Posterior cingulate gyrus (tissue), 11 donors: Measurements from ENCODE around the gene IRX2.

Experiments used
- DNase-seq, 10 donors: peaks; one replicate each; pipeline versions ENCODE4 v3.0.0 to v3.0.0-alpha.2; 2020 to 2021; ENCODE audit warnings: mixed read lengths in 3 of 10
- intact Hi-C: fragments of 100-400 bp; cut with DNase I; formaldehyde crosslinking; loops from one replicate; pipeline ENCODE4 v1.15.1; 2023

The IRX2 gene

DNA sequence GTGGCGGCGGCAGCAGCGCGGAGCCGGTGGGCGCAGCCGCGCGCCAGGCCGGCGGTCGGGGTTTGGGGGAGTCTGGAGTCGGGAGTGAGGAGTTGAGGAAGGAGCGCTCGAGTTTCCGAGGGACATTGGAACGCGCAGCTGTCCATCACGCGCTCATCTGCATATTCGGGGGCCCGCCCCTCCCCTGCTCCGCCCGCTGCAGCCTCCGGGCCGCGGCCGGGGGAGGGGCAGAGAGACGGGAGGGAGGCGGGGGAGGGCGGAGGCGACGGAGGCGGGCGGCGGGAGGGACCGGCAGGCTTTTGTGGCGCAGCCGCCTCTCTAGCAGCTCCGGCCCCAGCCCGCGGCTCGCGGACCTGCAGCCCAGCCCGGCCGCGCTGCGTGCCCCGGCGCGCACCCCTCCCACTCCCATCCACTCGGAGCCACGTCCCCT, at the start of gene IRX2:
IRX2 (minus strand) TSS at position 86 of the 430 bp plus-strand sequence. CDS start 264 bp downstream, outside the sequence.
- DNase-seq: peak in 2 of 10 donors; percentile 53 to 63
- intact Hi-C loops: no loop called here

DNA sequence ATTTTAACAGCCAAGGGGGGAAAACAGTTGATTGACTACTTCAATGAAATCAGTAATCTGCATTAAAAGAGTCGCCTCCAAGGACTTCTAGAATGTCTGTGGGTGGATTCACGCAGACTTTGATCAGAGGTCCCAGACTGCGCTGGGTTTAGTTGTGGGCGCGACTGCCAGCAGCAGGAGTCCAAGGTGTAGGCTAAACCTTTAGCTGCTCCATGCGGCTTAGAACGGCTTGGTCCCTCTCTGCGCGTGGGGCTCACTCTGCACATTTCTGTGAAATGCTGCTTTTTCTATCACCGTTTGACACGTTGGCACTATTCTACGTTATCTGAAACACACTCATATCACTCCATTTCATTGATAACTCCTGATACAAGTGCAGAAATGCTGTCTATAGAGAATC, 48.6 kb upstream of the IRX2 start:
- no peak for DNase-seq
- intact Hi-C loops: no loop called here

DNA sequence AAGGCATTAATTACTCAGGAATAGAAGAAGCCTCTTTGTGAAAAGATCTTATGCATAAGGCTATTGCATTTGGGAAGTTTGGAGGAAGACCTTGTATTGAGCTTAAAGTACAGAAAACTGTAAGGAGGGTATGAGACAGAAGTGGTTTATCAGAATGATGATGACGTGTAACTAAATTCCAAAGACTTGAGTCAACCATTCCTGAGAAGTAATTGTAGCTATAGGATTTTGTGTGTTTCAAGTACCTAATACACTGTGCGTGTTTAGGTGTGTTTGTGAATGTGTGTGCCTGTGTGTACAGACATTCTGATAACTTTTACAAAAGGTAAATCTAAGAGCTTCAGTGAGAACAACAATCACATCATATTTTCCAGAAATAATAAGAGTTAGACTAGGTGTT, 46.5 kb upstream of the IRX2 start:
- intact Hi-C loops: no loop called here
- DNase-seq: no peak

DNA sequence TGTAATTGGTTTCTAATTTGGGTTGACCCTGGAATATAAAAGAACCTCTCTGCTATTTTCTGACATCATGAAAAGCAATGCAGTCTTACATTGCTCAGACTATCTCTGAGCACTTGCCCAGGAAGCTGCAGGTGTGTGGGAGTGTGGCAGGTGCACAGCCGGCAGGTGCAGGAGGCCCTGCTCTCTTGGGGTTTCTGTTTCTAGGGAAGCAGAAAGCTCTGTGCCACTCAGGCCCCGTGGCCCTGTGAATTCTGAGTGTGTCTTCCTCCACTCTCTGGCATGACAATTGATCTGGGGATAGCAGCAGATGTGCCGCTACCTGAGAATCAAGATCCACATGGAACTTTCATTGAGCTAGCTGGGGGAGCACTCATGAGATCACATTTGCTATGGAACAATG, 45.7 kb upstream of the IRX2 start:
- no peak for DNase-seq
- intact Hi-C loops: no loop called here

DNA sequence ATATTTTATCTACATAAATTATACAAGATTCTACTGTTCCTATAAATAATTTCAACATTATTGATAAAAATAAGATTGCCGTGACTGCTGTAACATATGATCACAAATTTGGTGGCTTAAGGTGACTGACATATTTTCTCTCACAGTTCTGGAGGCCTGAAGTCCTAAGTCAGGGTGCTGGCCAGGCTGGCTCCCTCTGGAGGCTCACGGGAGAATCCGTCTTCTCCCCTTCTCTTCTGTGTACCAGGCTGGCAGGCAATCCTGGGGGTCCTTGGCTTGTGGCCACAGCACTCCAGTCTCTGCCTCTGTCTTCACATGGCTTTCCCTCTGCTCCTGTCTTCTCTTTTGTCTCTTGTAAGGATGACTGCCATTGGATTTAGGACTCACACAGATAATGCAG, 31.7 kb upstream of the IRX2 start:
- no peak for DNase-seq
- intact Hi-C loops: no loop called here

DNA sequence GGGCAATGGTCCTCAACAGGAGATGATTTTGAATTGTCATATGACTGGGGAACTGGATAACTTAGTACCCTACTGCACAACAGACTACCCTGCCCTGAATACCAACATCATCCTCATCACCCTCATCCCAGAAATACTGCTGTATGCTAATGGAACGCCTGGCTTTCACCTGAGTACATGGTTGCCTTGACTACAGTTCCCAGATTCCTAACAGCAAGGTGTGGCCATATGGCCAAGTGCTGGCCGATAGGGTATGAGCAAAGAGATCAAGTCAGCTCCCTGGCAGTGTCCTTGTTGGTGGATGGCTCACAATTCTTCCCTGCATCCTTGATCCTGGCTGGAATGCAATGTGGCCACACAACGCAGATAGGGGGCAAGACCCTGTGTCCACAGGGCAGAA, 31.2 kb upstream of the IRX2 start:
- intact Hi-C loops: no loop called here
- no peak for DNase-seq

DNA sequence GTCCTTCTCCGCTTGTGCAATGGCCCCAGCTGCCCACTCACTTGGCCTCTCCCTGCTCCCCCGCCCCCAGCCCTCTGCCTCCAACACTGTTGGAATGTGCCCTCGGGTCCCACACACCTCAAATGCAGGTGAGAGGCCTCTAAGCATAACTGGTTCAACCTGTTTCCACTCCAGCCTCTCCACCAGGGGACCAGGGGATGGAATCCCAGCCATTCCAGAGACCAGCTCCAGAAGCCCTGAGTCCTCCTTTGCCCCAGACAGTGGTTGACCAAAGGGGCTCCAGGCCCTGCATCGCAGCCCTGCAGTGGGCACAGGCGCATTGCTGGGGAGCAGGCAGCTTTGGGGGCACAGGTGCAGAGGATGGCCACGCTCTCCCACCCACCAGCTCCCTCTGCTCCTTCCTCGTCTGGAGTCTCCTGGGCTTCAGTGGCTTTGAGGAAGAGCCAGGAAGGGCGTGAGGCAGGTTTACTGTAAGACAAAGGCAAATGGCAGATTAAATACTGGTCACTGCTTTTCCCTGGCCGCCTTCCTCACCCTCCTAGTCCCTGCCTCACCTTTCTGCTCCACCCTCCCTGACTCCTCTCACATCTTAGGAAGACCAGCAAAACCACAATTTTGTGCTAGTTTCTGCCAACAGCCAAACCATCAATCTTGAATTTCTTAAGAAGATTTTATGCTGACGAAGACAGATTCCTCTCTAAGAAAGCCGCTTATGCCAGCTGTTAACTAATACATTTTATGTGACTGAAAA, 29.1 kb upstream of the IRX2 start:
- no peak for DNase-seq
- intact Hi-C loops: no loop called here

DNA sequence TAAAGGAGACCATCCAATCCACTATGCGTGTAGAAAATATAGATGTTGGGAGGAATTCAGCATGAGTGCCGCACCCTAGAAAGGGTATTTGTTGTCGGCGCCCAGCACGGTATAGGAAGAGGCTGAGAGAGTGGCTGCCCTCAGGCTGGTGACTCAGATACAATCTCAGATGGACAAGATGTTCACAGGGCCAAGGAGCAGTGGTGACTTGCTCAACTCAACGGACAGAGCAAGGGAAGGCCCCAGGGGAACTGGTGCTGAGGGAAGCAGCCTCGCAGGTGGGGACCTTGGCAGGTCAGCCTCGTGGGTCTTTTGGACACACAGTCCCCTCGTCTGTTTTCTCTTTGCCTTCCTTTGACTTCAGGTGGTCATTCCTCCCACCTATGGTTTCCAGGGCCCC, 28.0 kb upstream of the IRX2 start:
- intact Hi-C loops: no loop called here
- no peak for DNase-seq

DNA sequence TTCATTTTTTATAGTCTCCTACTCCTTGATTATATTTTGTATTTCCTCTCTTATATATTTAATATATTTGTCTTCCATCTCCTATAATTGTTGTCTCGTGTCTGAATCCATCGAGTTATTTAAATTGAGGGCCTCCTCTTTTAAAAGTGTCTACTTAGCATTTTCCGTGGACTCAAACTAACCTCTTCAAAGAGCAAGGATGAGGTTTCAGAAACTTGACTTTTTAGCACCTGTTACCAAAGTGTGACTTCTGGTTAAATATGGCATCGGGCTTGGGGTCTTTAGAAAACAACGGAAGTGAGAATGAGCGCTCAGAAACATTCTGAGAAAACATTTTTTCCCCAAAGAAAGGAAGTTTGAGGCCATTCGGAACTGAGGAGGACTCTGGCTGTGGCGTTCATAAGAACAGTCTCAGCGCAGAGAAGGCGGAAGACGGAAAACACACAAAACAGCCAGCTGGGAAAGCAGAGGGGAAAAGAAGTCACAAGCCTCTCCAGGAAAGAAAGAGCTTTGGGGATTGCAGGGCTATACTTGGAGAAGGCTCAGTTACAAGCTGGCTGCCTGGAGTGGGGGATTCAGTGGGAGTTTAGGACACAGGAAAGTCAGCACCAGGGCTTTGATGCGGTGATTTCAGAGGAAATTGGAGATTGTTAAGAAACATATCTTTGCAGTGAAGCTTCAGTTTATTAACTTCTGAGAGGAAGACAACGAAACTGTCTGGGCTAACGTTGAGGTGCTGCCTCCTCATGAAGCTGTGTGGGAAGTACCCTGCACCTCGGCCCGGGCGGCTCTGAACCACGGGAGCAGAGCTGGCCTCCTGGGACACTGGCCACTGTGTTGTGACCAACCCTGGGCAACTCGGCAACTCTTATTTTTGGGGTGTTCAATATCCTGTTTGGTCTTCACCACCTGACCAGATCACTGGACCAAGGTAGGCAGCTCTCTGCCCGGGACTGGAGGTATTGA, 25.1 kb upstream of the IRX2 start:
- intact Hi-C loops: no loop called here
- no peak for DNase-seq

DNA sequence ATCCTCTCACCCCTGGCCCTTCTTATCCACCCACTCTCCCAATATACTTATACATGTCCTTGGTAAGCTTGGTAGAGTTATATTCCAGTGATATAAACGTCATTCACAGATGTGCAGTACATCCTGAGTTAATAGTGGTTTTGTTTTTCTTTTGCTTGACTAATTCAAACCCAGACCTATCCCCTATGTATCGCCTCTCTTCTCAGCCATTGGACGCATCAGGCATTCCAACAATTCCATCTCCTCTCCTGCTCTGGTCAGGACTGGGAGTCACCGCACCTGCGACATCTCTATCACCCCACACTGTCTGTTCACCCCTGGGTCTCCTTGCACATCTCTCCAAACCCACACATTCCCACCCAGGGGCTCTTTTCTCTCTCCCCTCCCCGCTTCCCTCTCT, 21.9 kb upstream of the IRX2 start:
- intact Hi-C loops: no loop called here

DNA sequence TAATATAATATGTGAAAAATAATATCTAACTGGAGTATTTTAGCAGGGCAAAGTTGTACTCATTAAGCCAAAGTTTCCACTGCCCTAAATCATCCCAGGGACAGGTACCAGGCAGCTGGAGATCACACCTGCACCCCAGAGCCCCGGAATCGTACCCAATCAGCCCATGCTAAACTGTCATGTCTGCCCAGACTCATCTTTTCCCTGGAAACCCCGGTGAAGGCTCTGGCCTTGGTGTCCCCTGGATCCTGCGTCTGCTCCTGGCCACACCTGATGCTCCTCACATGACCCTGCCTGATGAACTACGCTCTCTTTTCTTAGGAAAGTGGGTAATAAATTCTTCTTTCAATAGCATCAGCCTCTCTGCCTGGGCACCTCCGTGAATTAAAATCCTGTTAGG, 15.6 kb upstream of the IRX2 start:
- intact Hi-C loops: no loop called here
- DNase-seq: no peak

More for the DNA sequence above, 21.9 kb upstream of the IRX2 start:
- DNase-seq: no peak

DNA sequence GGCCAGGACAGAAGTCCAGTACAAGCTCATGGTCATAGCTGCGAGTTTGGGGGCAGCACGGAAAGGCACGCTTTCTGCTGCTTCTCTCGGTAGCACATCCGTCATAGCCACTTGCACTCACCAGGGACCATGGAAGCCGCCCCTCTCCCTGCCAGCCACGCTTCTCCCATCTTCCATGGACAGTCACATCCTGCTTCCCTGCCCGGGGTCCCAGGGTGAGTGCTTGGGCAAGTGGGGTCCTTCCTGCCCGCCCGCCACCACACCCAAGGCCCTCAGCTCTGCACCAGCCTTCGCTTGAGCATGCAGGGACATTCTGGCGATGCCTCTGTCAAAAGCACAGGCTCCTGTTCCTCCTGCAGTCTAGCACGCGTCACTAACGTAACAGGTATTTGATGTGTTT, 13.1 kb upstream of the IRX2 start:
- intact Hi-C loops: no loop called here
- peak in 1 of 10 donors; percentile 61 for DNase-seq

DNA sequence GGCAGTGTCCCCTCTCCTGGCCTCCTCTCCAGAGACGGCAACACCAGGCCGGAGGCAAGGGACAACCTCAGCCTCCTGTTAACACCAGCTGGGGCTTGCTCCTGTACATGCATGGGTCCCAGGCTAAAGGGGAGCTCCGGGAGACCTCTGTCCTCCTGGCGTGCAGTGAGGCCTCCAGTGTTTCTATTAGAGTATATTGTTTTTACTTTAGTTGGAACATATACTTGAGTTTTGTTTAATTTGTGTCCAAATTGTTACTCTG, 12.0 kb upstream of the IRX2 start:
- intact Hi-C loops: no loop called here
- peak in 1 of 10 donors; percentile 66 for DNase-seq

DNA sequence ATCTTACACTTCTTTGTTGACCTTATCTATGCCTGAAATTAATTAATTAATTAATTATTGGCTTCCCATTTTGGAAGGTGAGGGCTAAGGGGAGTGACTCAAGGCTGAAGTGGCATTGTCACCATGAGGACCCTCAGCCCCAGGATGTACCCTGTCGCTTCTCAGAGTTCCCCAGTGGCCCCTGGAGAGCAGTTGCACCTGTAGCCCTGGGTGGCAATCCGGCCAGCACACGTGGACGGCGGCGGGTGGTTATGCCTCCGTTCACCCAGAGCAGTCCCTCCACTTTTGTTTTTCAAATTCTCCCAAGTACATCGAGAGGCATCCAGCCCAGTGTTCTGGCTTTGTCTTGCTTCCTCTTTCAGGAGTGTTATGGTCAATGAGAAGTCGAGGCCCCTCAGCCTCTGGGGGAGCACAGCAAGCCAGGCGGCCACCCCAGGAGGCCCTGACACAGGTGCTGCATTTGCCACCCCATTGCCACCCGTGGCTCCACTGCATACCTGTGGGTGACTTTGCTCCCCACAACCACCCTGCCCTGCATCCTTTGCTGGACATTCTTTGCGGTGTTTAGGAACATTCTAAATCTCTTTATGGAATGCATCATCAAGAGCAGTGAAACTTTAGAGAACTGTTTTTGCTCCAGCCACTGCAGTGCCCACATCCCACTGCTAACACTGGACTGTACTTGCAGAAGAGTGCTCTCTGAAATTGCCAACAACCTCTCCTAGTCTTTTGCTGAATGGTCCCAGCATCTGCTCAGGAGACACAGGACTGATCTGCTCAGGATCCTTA, 11.5 kb upstream of the IRX2 start:
- peak in 1 of 10 donors; percentile 52 for DNase-seq
- intact Hi-C loops: no loop called here

DNA sequence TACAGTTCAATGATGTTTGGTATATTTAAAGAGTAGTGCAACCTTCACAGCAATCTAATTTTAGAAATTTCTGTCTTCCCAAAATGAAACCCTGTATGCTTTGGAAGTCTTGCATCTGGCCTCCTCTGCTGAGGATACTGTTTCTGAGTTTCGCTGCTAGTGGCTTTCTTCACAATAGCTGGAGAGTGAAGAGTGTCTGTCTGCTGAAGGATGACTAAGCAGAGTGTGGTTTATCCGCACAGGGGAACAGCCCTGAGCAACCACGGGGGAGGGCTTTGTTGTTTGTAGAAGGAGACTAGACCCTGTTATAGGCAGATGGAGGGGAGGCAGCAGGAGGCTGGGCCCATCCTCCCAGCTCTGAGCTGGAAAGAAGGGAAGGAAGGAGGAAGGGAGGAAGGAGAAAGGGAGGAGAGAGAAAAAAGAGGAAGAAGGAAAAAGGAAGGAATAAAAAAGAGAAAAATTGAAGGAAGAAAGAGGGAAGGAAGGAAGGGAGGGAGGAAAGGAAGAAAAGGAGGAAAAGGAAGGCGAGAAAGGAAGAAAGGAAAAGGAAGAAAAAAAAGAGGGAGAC, 10.5 kb upstream of the IRX2 start:
- intact Hi-C loops: no loop called here
- no peak for DNase-seq

DNA sequence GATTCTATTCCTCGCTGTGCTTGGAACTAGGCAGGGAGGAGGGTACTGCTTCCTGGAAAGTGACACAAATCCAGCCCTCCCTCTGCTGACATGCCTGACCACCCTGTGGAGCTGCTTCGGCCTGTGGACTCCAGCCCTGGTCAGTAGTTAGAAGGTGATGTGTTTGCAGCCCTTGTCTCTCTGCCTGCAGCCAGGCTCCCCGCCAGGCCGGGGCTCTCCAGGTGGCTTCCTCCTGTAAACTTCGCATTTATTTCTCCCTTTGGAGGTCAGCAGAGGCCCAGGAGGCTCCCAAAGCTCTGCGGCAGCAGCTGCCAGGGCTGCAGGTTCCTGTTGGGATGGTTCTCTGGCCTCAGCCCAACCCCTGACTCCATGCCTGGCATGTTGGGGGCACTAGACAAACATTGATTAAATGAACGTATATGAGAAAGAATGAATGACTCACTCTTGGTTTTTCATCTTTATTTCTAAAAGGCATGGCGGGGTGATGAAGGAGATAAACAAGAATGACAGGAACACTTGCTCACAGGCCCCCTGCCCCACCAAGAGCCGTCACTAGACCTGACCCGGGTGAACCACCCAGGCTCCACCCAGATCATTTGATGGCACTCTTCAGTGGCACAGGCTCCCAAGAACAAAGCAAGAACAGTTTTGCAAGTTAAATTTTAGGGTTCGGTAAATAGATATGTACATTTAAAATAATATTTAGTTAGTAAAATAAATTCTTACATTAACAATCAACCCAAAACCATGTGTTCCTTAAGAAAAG, 8.4 kb upstream of the IRX2 start:
- intact Hi-C loops: no loop called here

DNA sequence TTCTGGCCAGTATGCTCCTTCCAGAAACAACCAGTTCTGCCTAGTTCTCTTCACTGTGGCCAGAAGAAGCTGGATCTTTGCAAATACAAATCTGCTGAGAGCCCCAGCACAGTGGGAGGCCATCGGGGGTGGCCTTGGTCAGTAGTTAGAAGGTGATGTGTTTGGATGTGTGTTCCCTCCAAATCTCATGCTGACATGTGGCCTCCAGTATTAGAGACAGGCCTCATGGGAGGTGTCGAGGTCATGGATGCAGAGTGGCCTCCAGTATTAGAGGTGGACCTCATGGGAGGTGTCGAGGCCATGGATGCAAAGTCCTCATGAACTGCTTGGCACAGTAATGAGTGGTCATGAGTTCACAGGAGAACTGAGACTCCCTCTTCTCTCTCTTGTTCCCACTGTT, 7.6 kb upstream of the IRX2 start:
- intact Hi-C loops: no loop called here
- DNase-seq: no peak

More for the DNA sequence above, 8.4 kb upstream of the IRX2 start:
- DNase-seq: no peak

DNA sequence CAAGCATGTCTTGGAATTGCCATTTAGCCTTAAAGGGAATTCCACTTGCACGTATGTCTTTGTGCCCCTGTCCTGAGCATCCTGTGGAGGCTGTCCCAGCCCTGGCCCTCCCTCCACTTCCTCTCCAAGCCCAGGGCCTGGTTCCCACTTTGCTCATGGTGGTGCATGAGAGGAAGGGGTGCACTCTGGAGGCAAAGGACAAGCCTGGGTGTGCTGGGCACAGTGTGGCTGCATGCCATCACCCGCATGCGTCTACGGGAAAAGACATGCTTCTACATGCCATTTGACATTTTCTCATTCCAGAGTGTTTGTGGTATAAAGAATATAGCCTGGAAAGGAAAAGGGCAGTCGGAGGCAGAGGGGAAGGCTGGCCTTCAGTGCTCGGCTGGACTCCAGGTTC, 7.2 kb upstream of the IRX2 start:
- intact Hi-C loops: no loop called here

DNA sequence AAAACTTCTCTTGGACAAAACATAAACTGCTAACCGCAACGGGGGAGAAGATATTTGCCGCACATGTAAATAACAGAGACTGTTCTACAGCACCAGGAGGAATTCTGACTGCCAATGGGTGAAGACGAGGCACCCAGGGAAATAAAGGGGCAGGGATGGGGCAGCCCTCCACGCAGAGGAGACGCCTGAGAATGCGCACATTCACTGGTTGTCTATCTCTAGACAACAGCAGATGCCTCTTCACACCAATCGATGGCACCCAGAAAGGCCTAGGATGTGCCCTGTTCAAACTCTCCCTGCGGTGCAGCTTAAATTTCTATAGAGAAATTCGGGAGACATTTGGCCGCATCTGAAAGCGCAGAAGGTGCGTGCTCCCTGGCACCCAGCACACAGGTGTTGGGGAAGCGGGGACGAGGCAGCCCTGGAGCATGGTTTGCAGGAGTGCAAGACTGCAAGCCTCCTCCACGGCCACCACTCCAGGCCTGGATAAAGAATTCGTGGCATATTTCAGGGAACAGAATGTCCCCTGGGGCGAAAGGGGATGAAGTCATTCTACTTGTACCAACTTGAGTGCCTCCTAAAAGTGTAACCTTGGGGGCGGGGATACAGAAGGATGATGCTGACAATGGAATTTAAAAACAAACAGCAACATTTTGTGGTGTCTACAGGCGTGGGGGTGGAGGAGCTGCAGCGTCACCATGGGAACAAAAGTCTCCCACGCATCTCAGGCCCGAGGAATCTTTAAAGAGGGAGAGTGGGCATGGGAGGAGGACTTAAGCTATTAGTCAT, 6.3 kb upstream of the IRX2 start:
- intact Hi-C loops: no loop called here
- no peak for DNase-seq

More for the DNA sequence above, 7.2 kb upstream of the IRX2 start:
- DNase-seq: no peak
